ENCODE data around the gene KLF7.

KLF7 gene

DNA sequence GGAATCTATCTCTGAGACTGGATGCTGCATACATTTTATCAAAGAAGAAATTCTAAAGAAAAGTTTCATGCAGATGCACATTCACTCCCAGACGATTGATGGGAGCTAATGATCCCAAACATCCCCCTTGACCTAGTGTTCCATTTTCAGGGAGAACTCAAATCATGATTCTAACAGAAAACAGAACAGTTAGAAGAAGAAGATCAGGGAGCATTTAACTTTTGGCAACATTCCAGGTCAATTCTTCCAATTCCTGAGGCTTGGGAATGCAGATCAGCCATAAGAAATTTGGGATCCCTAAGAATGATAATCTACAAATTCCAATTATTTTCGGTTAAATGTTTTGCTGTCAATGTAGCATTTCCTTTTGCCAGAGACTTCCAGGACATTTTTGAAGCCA is 129.9 kb downstream of the KLF7 start:
- in situ Hi-C loops (cut with MboI; ENCODE audit: low sequenced_read_pairs) = no loop called here

DNA sequence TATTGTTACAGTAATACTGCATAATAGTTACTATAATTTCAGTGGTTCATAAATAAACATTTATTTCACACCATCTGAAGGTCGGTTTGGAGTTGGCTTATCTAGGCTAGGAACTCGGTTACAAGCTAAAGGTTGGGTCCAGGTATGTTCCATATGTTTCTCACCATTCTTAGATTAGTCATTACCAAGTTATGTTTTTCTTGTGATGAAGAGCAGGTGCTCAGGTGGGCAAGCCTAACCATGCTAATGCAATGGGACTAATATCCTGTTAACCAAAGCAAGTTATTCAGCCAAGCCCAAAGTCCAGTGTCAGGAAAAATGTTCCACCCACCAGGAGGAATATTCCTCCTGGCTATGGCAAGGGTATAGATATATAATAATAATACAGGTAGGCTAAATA is 133.3 kb downstream of the KLF7 start:
- in situ Hi-C loops (cut with MboI; ENCODE audit: low sequenced_read_pairs) = no loop called here
